HepG2 (cell line): ENCODE measurements around the gene TNK1. TPM values are rescaled to one million over a fixed set of nuclear protein-coding genes. Genes with fewer than 3 reads are reported as not detected.
A peak's percentile ranks its signal among the peaks of the same experiment; 100 is the strongest.

Source experiments
- ATAC-seq: fragments of 200-7000 bp; cut with Tn5 transposase; 3 replicates; pipeline ENCODE4 v1.9.1; 2020; ENCODE audit warnings: mild to moderate bottlenecking, moderate library complexity
- BruUV-seq: library from RNA; stranded (reverse); fragments of 400-500 nt; replicated peaks from 2 replicates; lab custom pipeline; 2021; lab: Mats Ljungman, UMichigan
- CTCF ChIA-PET: fragments of 300-600 bp; formaldehyde crosslinking; extraction: SDS; loops from one replicate; lab custom pipeline; 2021; ENCODE audit warnings: low total read pairs, inconsistent platforms, low intra/inter-chr PET ratio; lab: Yijun Ruan, JAX
- POLR2A ChIA-PET: fragments of 350-600 bp; sonication (Branson Sonifier 250); formaldehyde crosslinking; loops from one replicate; lab custom pipeline; 2020; ENCODE audit warnings: antibody characterized with exemption, inconsistent platforms; lab: Yijun Ruan, JAX
- DNase-seq: peaks from one replicate; pipeline ENCODE4 v3.0.0-alpha.2; 2015; ENCODE audit warnings: low spot score
- FAIRE-seq: peaks from 3 replicates; lab custom pipeline; 2011; peaks lifted over from hg19 to GRCh38; lab: Jason Lieb, UNC
- H2AFZ ChIP-seq: one replicate; pipeline ENCODE4 v1.6.1; 2011; ENCODE audit warnings: low read length, inconsistent platforms
- H3K27ac ChIP-seq: fragments of 300-600 bp; 3 replicates; pipeline ENCODE4 v1.8.0; 2011; ENCODE audit warnings: mixed run types, mild to moderate bottlenecking, mixed read lengths, low read length, inconsistent platforms; ENCODE audit not compliant: insufficient read depth; ENCODE audit errors: extremely low read length
- H3K27me3 ChIP-seq, 2 experiments: fragments of 200-600 bp in 1 of 2; 2 replicates in 1 of 2; 3 replicates in 1 of 2; pipeline versions ENCODE4 v1.6.0 to v1.8.0; 2011; ENCODE audit warnings: low read length in 2 of 2, mild to moderate bottlenecking in 2 of 2, moderate library complexity in 2 of 2, inconsistent platforms in 1 of 2; ENCODE audit not compliant: insufficient read depth in 2 of 2, control insufficient read depth in 1 of 2
- H3K36me3 ChIP-seq, 2 experiments: fragments of 200-600 bp in 1 of 2; replicated peaks in 1 of 2; 2 replicates in 1 of 2; 3 replicates in 1 of 2; pipeline versions ENCODE4 v1.5.1 to v1.8.0; 2011; ENCODE audit warnings: low read length in 2 of 2, inconsistent platforms in 1 of 2; ENCODE audit not compliant: insufficient read depth in 2 of 2, control insufficient read depth in 1 of 2
- H3K4me1 ChIP-seq: 2 replicates; pipeline ENCODE4 v1.5.1; 2012; ENCODE audit warnings: low read length, inconsistent platforms; ENCODE audit not compliant: insufficient read depth
- H3K4me2 ChIP-seq: 2 replicates; pipeline ENCODE4 v1.6.0; 2011; ENCODE audit warnings: low read depth, low read length, inconsistent platforms
- H3K4me3 ChIP-seq, 3 experiments: fragments of 200-600 bp in 1 of 3; sonication (generic), shearing (Covaris generic) in 1 of 3; replicated peaks in 1 of 3; 2 replicates each; pipeline ENCODE4 v1.5.1; 2011 to 2016; ENCODE audit warnings: low read length in 3 of 3, inconsistent platforms in 2 of 3, low read depth in 2 of 3, mild to moderate bottlenecking in 2 of 3, control low read depth in 1 of 3, mixed read lengths in 1 of 3; ENCODE audit not compliant: insufficient read depth in 1 of 3
- H3K79me2 ChIP-seq: one replicate; pipeline ENCODE4 v1.6.1; 2011; ENCODE audit warnings: low read length, inconsistent platforms; ENCODE audit not compliant: insufficient read depth
- H3K9ac ChIP-seq: 2 replicates; pipeline ENCODE4 v1.6.0; 2011; ENCODE audit warnings: mild to moderate bottlenecking, low read depth, low read length, inconsistent platforms; ENCODE audit not compliant: insufficient read depth
- H3K9me3 ChIP-seq: 2 replicates; pipeline ENCODE4 v1.5.1; 2012; ENCODE audit warnings: mild to moderate bottlenecking, low read length
- H4K20me1 ChIP-seq: 2 replicates; pipeline ENCODE4 v1.6.0; 2011; ENCODE audit warnings: inconsistent platforms, mild to moderate bottlenecking, low read length, moderate library complexity; ENCODE audit not compliant: insufficient read depth
- BRF2 ChIP-seq: sonication (generic); formaldehyde crosslinking; IDR thresholded peaks from 2 replicates; pipeline ENCODE4 v1.8.1; 2022; ENCODE audit warnings: mild to moderate bottlenecking, missing genetic modification reagents
- IKZF1 ChIP-seq: fragments of 450-650 bp; IDR thresholded peaks from 2 replicates; pipeline ENCODE4 v1.7.1; 2016
- RFX5 ChIP-seq: IDR thresholded peaks from 2 replicates; pipeline ENCODE4 v1.6.1; 2011; ENCODE audit warnings: low read depth, low read length, improper control_type of control experiment
- SPEN ChIP-seq: sonication (generic); formaldehyde crosslinking; IDR thresholded peaks from 2 replicates; pipeline ENCODE4 v1.5.1; 2020; ENCODE audit warnings: low read depth, mild to moderate bottlenecking, missing genetic modification reagents
- THAP11 ChIP-seq: IDR thresholded peaks from 2 replicates; pipeline ENCODE4 v1.6.1; 2016; ENCODE audit warnings: missing biosample characterization, missing genetic modification reagents
- THAP9 ChIP-seq: sonication (generic); formaldehyde crosslinking; IDR thresholded peaks from 2 replicates; pipeline ENCODE4; 2020; ENCODE audit warnings: missing genetic modification reagents, mild to moderate bottlenecking, borderline replicate concordance
- ZNF318 ChIP-seq: sonication (generic); formaldehyde crosslinking; IDR thresholded peaks from 2 replicates; pipeline ENCODE4 v1.4.0; 2020; ENCODE audit warnings: mild to moderate bottlenecking, missing genetic modification reagents
- ZNF572 ChIP-seq: sonication (generic); formaldehyde crosslinking; IDR thresholded peaks from 2 replicates; pipeline ENCODE4 v1.5.1; 2020; ENCODE audit warnings: mild to moderate bottlenecking, missing genetic modification reagents
- ZNF674 ChIP-seq: sonication (generic); formaldehyde crosslinking; IDR thresholded peaks from 2 replicates; pipeline ENCODE4 v1.5.0; 2020; ENCODE audit warnings: low read depth, mild to moderate bottlenecking, missing genetic modification reagents
- WGBS: methylation state at CpG from one replicate; pipeline ENCODE4 v1.1.6; 2017; ENCODE audit warnings: low lambda C conversion rate; 5-methylcytosine and 5-hydroxymethylcytosine counted together
- in situ Hi-C: cut with HindIII; loops from 2 replicates; pipeline ENCODE4 v1.10.0; 2017; ENCODE audit warnings: low pct_unique_long_range_greater_than_20kb; ENCODE audit not compliant: extremely low pct_ligation_motif_present
- intact Hi-C: fragments of 100-400 bp; cut with micrococcal nuclease; formaldehyde crosslinking; loops from one replicate; pipeline ENCODE4 v1.10.0; 2022; ENCODE audit not compliant: unreplicated experiment
- polyA plus RNA-seq, 8 experiments: library from polyadenylated mRNA; depleted of rRNA in 3 of 8; stranded (reverse) in 7 of 8; unstranded in 1 of 8; fragments of >200 nt; fragmentation: Illumina TruSeq in 4 of 8; extraction: Trizol in 4 of 8; gene quantifications; 2 replicates each; pipeline versions ENCODE4 v1.2.1 to v1.2.3, GENCODE V29; 2011 to 2016; ENCODE audit warnings: low read depth in 4 of 8, missing spikeins in 1 of 8, mixed read lengths in 1 of 8; ENCODE audit not compliant: insufficient read depth in 1 of 8
- total RNA-seq, 5 experiments: library from RNA; depleted of rRNA; stranded (reverse); fragments of >200 nt; fragmentation: Illumina TruSeq; extraction: Trizol; gene quantifications; 2 replicates each; pipeline ENCODE4 v1.2.3, GENCODE V29; 2016; ENCODE audit warnings: low read depth in 1 of 5

The TNK1 gene
- total and polyA plus RNA-seq, 2 of the 13 experiments (the other 11 are each of a cell fraction or from before 2014, with no cell fraction given) = 2.0 to 3.5 TPM

GRCh38 chr17:7352910-7353635 is 27.8 kb upstream of the TNK1 start:
- Histone ChIP-seq H3K9ac (no peak overlapping the region), H2AFZ (no peak overlapping the region), H3K4me1 (peaks cover 46% of the 10 kb centered on the region), H3K27ac (no peak overlapping the region), H3K9me3 (no peaks in the 10 kb centered on the region), H3K27me3 (peaks cover 0 to 5% of the 10 kb centered on the region in 2 experiments; a peak in 1 of 5 replicates), H3K79me2 (no peaks in the 10 kb centered on the region), H3K4me3 (peak overlapping the region; percentile 64 to 88 (median 87); a peak in 3 of 6 replicates), H4K20me1 (peaks cover 13% of the 10 kb centered on the region; the same call in 1 of the 2 replicates), H3K36me3 (no peaks in the 10 kb centered on the region), H3K4me2 (peak overlapping the region; percentile 90)
- ATAC-seq (no peak), FAIRE-seq (no peak), DNase-seq (no peak)
- ChIA-PET CTCF (no interaction called here), POLR2A (interaction anchor here (1.6 to 7.0 kb wide), 2 partner anchors 24 to 51 kb away, joined by 4 to 44 read pairs; partner anchors contain the start of genes NEURL4 and TMEM256)
- intact Hi-C loops = loop anchor here (5.0 to 10.0 kb wide), 2 partner anchors 212 to 306 kb away; partner anchors contain the start of gene SENP3
- BruUV-seq = no TSS peak
- WGBS = 74% methylated on average over 15 of the region's 37 CpGs
- in situ Hi-C loops = no loop called here
- no peak for TF ChIP-seq RFX5
- TF ChIP-seq ZNF674 (CRISPR knock-in tag) = no peak
- no peak for TF ChIP-seq ZNF318 (CRISPR knock-in tag)
- no peak for TF ChIP-seq SPEN (CRISPR knock-in tag)
- no peak for TF ChIP-seq THAP9 (CRISPR knock-in tag)
- TF ChIP-seq ZNF572 (CRISPR knock-in tag) = no peak
- TF ChIP-seq IKZF1 = no peak
- TF ChIP-seq THAP11 = no peak
- TF ChIP-seq BRF2 (CRISPR knock-in tag) = no peak
